Measurements from ENCODE around the gene SRPK3. TPM values are rescaled to one million over a fixed set of nuclear protein-coding genes. Genes with fewer than 3 reads are reported as not detected.

SRPK3 gene
- total RNA-seq, 6 experiments from 2014 or later: 0.14 to 0.51 (median 0.27) TPM

DNA sequence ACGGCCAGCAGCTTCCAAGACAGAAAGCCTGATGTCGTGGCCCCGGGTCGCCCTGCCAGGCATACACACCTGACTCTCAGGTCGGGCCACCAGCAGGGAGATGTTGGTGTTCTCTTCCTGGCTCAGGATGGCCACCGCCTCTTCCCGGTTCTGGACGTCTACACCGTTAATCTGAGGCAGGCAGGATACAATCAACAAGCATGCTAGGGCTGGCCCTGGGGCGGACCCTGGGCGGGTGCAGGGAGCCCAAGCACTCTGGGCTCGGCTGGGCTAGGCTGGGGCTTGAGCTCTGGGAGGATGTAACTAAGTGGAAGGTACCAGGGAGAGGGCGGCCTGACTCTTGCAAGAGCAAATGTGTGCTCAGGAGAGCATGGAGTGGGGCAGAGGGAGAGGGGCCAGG is 24.6 kb downstream of the SRPK3 start:
- Mint-ChIP-seq H3K4me3 (no peak overlapping the region), H3K4me1 (ENCODE audit: low read depth) (no peaks in the 10 kb centered on the region), H3K9me3 (no peaks in the 10 kb centered on the region), H3K36me3 (ENCODE audit: low read depth) (no peaks in the 10 kb centered on the region), H3K27me3 (ENCODE audit: insufficient read depth) (peaks cover 5% of the 10 kb centered on the region), H3K27ac (no peak overlapping the region)
- TF ChIP-seq, protein P1, sequence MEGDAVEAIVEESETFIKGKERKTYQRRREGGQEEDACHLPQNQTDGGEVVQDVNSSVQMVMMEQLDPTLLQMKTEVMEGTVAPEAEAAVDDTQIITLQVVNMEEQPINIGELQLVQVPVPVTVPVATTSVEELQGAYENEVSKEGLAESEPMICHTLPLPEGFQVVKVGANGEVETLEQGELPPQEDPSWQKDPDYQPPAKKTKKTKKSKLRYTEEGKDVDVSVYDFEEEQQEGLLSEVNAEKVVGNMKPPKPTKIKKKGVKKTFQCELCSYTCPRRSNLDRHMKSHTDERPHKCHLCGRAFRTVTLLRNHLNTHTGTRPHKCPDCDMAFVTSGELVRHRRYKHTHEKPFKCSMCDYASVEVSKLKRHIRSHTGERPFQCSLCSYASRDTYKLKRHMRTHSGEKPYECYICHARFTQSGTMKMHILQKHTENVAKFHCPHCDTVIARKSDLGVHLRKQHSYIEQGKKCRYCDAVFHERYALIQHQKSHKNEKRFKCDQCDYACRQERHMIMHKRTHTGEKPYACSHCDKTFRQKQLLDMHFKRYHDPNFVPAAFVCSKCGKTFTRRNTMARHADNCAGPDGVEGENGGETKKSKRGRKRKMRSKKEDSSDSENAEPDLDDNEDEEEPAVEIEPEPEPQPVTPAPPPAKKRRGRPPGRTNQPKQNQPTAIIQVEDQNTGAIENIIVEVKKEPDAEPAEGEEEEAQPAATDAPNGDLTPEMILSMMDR (IDR thresholded peaks at IDR 0.05): no peak
- DNase-seq: no peak

DNA sequence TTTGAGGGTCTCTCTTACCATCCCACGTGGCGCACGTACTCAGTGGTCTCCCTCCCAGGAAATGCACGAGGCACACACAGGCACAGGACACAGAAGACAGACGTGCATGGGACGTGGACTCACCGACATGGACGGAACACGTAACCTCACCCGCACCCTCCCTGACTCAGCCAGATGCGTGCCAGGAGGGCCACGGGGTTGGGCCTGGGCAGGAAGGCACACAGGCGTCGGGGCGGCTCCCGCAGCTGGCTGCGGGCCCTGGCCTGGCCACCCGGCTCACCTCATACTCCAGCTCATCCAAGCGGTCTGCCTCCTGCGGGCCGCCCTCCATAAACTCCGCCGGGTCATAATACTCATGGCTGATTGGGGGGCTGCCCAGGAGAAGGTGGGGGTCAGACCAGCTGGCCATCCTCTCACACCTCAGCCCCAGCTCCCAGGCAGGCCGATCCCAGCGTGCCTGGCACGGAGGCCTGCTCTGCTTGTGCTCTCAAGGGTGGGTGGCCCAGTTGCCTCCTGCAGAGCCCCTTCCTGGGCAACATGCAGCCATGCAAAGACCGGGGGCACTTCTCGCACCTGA is 26.2 kb downstream of the SRPK3 start:
- peaks cover 7% of the 10 kb centered on the region for H3K27me3 Mint-ChIP-seq (ENCODE audit: insufficient read depth)
- no peaks in the 10 kb centered on the region for H3K9me3 Mint-ChIP-seq
- no peaks in the 10 kb centered on the region for H3K4me1 Mint-ChIP-seq (ENCODE audit: low read depth)
- no peaks in the 10 kb centered on the region for H3K36me3 Mint-ChIP-seq (ENCODE audit: low read depth)
- no peak overlapping the region for H3K27ac Mint-ChIP-seq
- H3K4me3 Mint-ChIP-seq: no peak overlapping the region
- DNase-seq: no peak
- TF ChIP-seq, protein P1 (IDR thresholded peaks at IDR 0.05): no peak

DNA sequence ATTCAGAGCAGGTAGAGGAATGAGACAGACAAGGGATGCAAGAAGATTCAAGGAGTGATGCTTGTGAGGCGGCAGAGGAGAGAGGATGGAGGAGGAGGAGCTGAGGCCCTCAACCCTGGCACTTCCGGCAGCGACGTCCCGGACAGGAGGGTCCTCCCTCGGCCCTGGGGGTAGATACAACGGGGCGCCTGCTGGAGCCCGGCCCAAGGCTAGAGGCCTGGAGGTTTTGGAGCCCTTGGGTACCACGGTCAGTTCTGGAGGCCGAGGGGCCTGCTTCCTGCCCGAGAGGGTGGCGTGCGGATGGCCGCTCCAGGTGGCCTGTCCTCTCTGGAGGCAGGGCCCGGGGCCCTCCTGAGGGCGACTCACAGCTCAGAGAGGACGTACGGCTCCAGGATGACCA is 27.1 kb downstream of the SRPK3 start:
- Mint-ChIP-seq H3K27me3 (ENCODE audit: insufficient read depth) (peaks cover 13% of the 10 kb centered on the region), H3K9me3 (no peaks in the 10 kb centered on the region), H3K27ac (no peak overlapping the region), H3K36me3 (ENCODE audit: low read depth) (no peaks in the 10 kb centered on the region), H3K4me3 (no peak overlapping the region), H3K4me1 (ENCODE audit: low read depth) (no peaks in the 10 kb centered on the region)
- TF ChIP-seq, protein P1 (IDR thresholded peaks at IDR 0.05): no peak
- DNase-seq: no peak

DNA sequence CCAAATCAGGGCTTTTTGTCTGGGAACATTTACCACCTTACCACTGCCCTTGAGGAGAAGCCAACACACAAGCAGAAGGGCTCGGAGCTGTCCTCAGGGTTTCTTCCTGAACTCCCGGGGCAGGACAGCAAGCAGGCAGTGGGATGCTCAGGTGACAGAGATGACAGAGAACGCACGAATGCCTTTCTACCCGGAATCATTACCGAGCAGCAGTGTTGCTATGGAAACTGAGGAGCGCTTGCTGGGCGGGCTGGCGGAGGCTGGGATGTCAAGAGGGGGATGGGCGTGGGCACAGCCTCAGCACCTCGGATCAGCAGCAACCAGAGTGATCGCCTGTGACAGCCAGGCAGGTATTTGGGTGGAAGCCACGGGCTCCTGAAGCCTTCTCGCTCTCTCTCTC is 31.4 kb downstream of the SRPK3 start:
- H3K4me1 Mint-ChIP-seq (ENCODE audit: low read depth): no peaks in the 10 kb centered on the region
- no peak overlapping the region for H3K4me3 Mint-ChIP-seq
- DNase-seq: no peak
- no peaks in the 10 kb centered on the region for H3K36me3 Mint-ChIP-seq (ENCODE audit: low read depth)
- TF ChIP-seq, protein P1 (IDR thresholded peaks at IDR 0.05): no peak
- H3K9me3 Mint-ChIP-seq: no peaks in the 10 kb centered on the region
- H3K27ac Mint-ChIP-seq: no peak overlapping the region
- peaks cover 18% of the 10 kb centered on the region for H3K27me3 Mint-ChIP-seq (ENCODE audit: insufficient read depth)

DNA sequence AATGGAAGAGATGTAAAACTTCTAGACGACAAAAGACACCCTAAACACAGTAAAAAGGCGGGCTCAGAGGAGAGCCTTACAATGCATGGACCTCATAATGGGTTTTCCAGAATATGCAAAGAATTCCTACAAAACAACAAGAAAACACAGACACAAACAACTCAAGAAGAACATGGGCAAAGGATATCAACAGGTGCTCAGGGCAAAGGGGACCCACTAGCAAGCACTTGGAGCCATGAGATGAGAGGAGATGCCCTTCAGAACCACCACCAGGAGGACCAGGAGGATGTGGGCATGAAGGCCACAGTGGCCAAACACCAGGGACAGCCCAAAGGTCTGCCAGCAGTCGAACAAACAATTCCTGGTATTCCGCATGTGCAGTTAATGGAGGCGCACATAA is 32.3 kb downstream of the SRPK3 start:
- H3K4me3 Mint-ChIP-seq: no peak overlapping the region
- no peaks in the 10 kb centered on the region for H3K36me3 Mint-ChIP-seq (ENCODE audit: low read depth)
- DNase-seq: no peak
- H3K4me1 Mint-ChIP-seq (ENCODE audit: low read depth): no peaks in the 10 kb centered on the region
- TF ChIP-seq, protein P1 (IDR thresholded peaks at IDR 0.05): no peak
- H3K27me3 Mint-ChIP-seq (ENCODE audit: insufficient read depth): peaks cover 20% of the 10 kb centered on the region
- H3K27ac Mint-ChIP-seq: no peak overlapping the region
- no peaks in the 10 kb centered on the region for H3K9me3 Mint-ChIP-seq
